Measurements from ENCODE around the gene GSG1L. TPM values are rescaled to one million over a fixed set of nuclear protein-coding genes. Genes with fewer than 3 reads are reported as not detected.

GSG1L gene
- total RNA-seq, 1 donor from 2014 or later = not detected

- ATAC-seq (ENCODE audit: poor library complexity) (no peak), DNase-seq (no peak)
- intact Hi-C loops (cut with DNase I) = no loop called here
Observed at GRCh38 chr16:28042811-28043210, 20.7 kb downstream of the GSG1L start.

- DNase-seq (no peak), ATAC-seq (ENCODE audit: poor library complexity) (no peak)
- intact Hi-C loops (cut with DNase I) = no loop called here
Observed at GRCh38 chr16:28041615-28042014, 21.9 kb downstream of the GSG1L start.

DNA sequence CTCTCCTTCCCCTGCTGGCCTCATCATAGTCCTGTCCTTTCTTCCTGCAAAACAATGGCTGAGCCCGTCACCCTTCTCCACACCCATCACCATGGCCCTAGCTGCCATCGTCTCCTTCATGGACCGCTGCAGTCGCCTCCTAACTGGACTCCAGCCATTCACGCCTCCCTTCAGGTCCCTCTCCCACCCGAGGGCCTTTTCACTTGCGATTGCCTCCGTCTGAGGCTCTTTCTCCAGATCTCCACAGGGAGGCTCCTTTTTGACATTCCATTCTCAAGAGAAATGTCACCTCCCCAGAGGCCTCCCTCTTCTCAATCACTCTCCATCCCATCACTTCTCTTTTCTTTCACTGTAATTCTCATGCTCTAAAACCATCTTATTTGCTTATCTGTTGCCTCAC lies 23.5 kb downstream of the GSG1L start:
- DNase-seq = no peak
- ATAC-seq (ENCODE audit: poor library complexity) = no peak
- intact Hi-C loops (cut with DNase I) = no loop called here

- DNase-seq = no peak
- intact Hi-C loops (cut with DNase I) = no loop called here
- no peak for ATAC-seq (ENCODE audit: poor library complexity)
Observed at GRCh38 chr16:28039493-28039892, 24.0 kb downstream of the GSG1L start.

DNA sequence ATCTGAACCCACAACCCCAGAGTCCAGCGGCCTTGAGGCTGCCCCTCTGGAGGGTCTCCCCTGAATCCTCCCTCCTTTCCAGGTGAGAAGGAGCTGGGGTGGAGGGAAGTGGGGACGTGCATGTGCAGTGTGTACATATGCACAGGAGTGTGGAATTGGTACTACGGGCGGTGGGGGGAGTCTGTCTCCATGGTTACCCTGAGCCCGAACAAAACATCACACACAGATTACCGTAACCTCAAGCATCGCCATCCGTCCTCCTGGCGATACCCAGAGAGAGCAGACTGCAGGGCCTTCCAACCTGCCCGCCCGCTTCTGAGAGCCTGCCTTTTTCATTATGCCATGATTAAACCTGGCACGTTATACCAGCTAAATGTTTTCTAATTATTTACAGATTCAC lies 25.1 kb downstream of the GSG1L start:
- intact Hi-C loops (cut with DNase I) = no loop called here
- DNase-seq = no peak
- ATAC-seq (ENCODE audit: poor library complexity) = no peak

- no peak for ATAC-seq (ENCODE audit: poor library complexity)
- intact Hi-C loops (cut with DNase I) = no loop called here
- no peak for DNase-seq
Observed at GRCh38 chr16:28035866-28036393, 27.6 kb downstream of the GSG1L start.

DNA sequence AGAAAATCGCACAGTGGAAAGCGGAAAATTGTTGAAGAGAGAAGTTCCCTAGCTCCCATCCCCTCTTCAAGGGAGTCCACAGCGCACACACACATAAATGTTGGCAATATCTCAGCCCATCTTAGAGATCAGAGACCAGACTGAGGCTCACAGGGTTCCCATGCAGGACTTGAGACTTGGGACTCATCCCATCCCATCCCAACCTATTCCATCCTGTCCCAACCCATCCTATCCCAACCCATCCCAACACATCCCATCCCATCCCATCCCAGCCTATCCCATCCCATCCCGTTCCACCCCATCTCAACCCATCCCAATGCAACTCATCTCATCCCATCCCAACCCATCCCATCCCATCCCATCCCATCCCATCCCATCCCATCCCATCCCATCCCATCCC lies 29.6 kb downstream of the GSG1L start:
- ATAC-seq (ENCODE audit: poor library complexity) = no peak

GRCh38 chr16:28029387-28030002 lies 34.0 kb downstream of the GSG1L start:
- DNase-seq (no peak), ATAC-seq (ENCODE audit: poor library complexity) (no peak)
- intact Hi-C loops (cut with DNase I) = no loop called here

More for the DNA sequence above, 29.6 kb downstream of the GSG1L start:
- intact Hi-C loops (cut with DNase I) = no loop called here
- DNase-seq = no peak

- no peak for ATAC-seq (ENCODE audit: poor library complexity)
- intact Hi-C loops (cut with DNase I) = no loop called here
- DNase-seq = no peak
Observed at GRCh38 chr16:28027055-28027454, 36.5 kb downstream of the GSG1L start.

DNA sequence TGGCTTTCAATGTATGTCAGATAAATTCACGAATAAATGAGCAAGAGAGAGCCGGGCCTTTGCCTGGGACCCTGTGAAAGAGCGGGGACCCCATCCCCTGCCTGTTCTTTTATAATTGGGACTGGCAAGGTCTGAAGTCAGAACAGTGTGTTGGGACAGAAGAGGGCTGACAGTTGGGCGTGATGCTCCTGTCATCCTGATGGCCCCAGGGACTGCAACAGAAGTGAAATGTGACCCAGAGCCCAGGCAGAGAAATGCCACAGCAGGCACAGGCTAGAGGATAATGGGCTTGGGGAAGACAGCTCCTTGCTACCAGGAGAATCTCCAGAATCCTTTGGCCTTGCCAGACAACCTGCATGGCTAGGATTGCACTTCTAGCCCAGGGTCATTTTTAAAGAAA lies 37.9 kb downstream of the GSG1L start:
- intact Hi-C loops (cut with DNase I) = no loop called here
- ATAC-seq (ENCODE audit: poor library complexity) (no peak), DNase-seq (no peak)

DNA sequence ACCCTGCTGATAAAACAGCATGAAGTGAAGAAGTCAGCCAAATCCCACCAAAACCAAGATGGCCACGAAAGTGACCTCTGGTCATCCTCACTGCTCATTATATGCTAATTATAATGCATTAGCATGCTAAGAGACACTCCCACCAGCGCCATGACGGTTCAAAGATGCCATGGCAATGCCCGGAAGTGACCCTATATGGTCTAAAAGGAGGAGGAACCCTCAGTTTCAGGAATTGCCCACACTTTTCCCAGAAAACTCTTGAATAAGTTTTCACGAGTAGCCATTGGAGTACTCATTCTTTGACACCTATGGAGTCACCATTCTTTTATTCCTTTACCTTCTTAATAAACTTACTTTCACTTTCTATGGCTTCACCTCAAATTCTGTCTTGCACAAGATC lies 44.3 kb downstream of the GSG1L start:
- ATAC-seq (ENCODE audit: poor library complexity) (no peak), DNase-seq (no peak)
- intact Hi-C loops (cut with DNase I) = no loop called here

DNA sequence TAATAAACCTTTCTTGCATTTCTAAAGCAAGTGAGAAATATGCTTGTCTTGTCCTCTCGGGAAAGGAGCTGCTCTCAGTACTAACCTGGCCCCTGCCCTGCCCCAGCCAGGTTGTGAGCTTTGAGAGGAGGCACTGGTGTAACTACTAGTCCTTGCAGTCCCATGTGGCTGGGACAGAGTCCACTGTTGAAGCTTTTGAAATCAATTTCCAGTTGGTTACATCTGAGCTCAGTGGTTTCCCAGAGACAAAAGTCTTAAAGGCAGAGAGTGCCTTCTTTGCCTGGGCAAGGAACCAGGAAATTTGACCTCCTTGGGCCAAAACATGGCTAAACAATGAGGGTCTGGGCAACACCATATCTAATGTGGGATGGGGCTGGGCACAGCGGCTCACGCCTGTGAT lies 48.7 kb downstream of the GSG1L start:
- ATAC-seq (ENCODE audit: poor library complexity) (no peak), DNase-seq (no peak)
- intact Hi-C loops (cut with DNase I) = no loop called here

- intact Hi-C loops (cut with DNase I) = no loop called here
- DNase-seq (no peak), ATAC-seq (ENCODE audit: poor library complexity) (no peak)
Observed at GRCh38 chr16:28013878-28014277, 49.6 kb downstream of the GSG1L start.

DNA sequence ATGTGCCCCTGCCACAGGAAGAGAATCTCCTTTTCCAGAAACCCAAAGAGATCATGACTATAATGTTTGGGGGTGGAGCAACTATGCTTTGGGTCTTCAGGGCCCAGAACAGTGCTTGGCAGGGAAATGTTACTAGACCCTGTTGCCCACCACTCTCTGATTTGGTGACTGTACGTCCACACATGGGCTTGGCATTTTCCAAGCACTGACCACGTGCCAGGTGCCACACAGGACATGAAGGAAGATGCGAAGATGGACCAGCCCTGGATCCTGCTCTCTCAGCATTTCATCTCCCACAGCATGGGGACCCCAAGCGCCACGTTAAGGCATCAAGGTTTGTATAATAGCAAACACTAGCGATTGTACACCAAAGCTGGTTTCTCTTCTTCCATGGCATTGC lies 50.1 kb downstream of the GSG1L start:
- no peak for ATAC-seq (ENCODE audit: poor library complexity)
- intact Hi-C loops (cut with DNase I) = no loop called here
- DNase-seq = no peak

DNA sequence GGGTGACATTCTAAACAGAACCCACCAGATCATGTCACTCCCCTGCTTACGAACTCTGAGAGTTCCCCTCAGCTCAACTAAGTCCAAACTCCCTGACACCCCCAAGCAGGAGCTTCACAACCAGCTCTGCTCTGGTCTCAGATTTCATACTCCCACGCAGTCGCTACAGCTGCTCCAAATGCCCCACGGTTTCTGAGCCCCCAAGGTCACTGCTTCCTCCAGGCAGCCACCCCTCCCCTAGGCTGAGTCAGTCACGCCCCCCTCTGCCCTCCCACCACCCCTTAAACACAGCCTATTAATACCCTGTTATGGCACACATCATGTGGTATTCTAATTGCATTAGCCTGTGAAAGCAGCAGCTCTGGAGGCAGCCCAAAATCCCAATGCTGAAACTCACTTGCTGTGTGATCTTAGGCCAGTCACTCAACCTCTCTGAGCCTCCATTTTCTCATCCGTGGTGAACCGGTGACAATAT lies 51.5 kb downstream of the GSG1L start:
- intact Hi-C loops (cut with DNase I) = no loop called here
- DNase-seq (no peak), ATAC-seq (ENCODE audit: poor library complexity) (no peak)

DNA sequence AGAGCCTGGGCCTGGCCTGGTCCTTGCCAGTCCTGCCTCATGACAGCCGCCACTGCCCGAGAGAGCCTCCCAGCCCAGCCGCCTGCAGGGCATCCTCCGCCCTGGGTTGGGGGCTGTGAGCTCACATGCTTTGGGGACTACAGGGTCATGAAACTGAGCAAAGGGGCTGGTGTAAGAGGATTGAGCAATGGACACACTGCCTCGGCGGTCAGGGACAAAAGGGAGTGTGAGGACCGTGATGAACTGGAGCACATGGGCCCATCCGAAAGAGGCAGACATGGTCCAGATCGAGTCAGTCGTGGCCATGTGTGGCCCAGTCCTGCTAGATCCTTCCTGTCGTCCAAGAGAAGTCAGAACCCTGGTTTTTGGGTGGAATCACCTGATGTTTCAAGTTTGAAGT lies 52.3 kb downstream of the GSG1L start:
- intact Hi-C loops (cut with DNase I) = no loop called here
- no peak for DNase-seq
- ATAC-seq (ENCODE audit: poor library complexity) = no peak

- DNase-seq (no peak), ATAC-seq (ENCODE audit: poor library complexity) (no peak)
- intact Hi-C loops (cut with DNase I) = no loop called here
Observed at GRCh38 chr16:28010671-28011070, 52.8 kb downstream of the GSG1L start.

- intact Hi-C loops (cut with DNase I) = no loop called here
- DNase-seq = no peak
Observed at GRCh38 chr16:28009586-28010373, 53.7 kb downstream of the GSG1L start.

GRCh38 chr16:28003923-28004322 lies 59.6 kb downstream of the GSG1L start:
- ATAC-seq (ENCODE audit: poor library complexity) (no peak), DNase-seq (no peak)
- intact Hi-C loops (cut with DNase I) = no loop called here

More at GRCh38 chr16:28009586-28010373, 53.7 kb downstream of the GSG1L start:
- ATAC-seq (ENCODE audit: poor library complexity) = no peak
